Skeletal muscle tissue (tissue), 4 donors: ENCODE data around the gene TOGARAM2. TPM values are rescaled to one million over a fixed set of nuclear protein-coding genes. Genes with fewer than 3 reads are reported as not detected.
A peak's percentile ranks its signal among the peaks of the same experiment; 100 is the strongest.

ENCODE experiments used
- H3K27ac ChIP-seq: one replicate; pipeline ENCODE4 v1.7.0; 2013; ENCODE audit warnings: mild to moderate bottlenecking, low read depth, low read length, inconsistent platforms
- H3K27me3 ChIP-seq, 3 donors: one replicate each; pipeline ENCODE4 v1.7.0; 2013; ENCODE audit warnings: low read length in 3 of 3; ENCODE audit not compliant: control insufficient read depth in 3 of 3, insufficient read depth in 3 of 3
- H3K36me3 ChIP-seq, 3 donors: one replicate each; pipeline ENCODE4 v1.7.0; 2013; ENCODE audit warnings: low read length in 3 of 3; ENCODE audit not compliant: control insufficient read depth in 3 of 3, insufficient read depth in 3 of 3
- H3K4me1 ChIP-seq, 3 donors: one replicate each; pipeline ENCODE4 v1.7.0; 2013; ENCODE audit warnings: low read length in 3 of 3, mild to moderate bottlenecking in 3 of 3; ENCODE audit not compliant: control insufficient read depth in 3 of 3, insufficient read depth in 3 of 3
- H3K4me3 ChIP-seq, 3 donors: one replicate each; pipeline ENCODE4 v1.7.0; 2013; ENCODE audit warnings: low read length in 3 of 3
- H3K9ac ChIP-seq, 3 donors: one replicate each; pipeline ENCODE4 v1.7.0; 2013; ENCODE audit warnings: low read length in 3 of 3, mild to moderate bottlenecking in 3 of 3, moderate library complexity in 2 of 3, low read depth in 1 of 3
- H3K9me3 ChIP-seq, 3 donors: one replicate each; pipeline ENCODE4 v1.7.0; 2013; ENCODE audit warnings: low read length in 3 of 3; ENCODE audit not compliant: control insufficient read depth in 3 of 3
- total RNA-seq: library from RNA; depleted of rRNA; stranded (reverse); fragments of >200 nt; gene quantifications from one replicate; pipeline ENCODE4 v1.2.3, GENCODE V29; 2014
- donor health status: Osteomylitis.

Gene TOGARAM2
- total RNA-seq, 1 donor from 2014 or later: 0.52 TPM

DNA sequence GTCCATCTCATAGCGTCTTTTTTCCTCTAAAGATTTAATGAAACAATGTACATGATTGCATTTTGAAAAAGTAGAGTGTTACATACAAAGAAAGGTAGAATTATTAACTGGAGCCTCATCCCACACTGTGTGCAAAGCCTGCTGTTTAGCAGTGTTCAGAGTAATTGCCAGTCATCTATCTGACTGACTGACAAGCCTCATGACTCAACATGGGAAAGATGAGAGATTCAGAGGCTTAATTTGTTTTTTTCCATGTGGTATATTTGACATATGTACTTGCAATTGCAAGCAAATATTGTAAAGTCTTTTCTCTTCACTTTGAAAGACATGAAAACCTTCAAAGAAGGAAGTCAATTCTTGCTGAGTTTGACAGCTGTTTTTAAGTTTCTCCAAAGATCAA is 78.5 kb downstream of the TOGARAM2 start:
- no peak overlapping the region for H3K4me3 ChIP-seq
- H3K4me1 ChIP-seq: peaks cover 15 to 17% (median 16%) of the 10 kb centered on the region in 3 donors
- H3K9ac ChIP-seq: no peak overlapping the region
- H3K9me3 ChIP-seq: no peaks in the 10 kb centered on the region
- H3K27ac ChIP-seq: no peak overlapping the region
- H3K36me3 ChIP-seq: peaks cover 0 to 3% (median 0%) of the 10 kb centered on the region in 3 donors
- no peaks in the 10 kb centered on the region for H3K27me3 ChIP-seq

DNA sequence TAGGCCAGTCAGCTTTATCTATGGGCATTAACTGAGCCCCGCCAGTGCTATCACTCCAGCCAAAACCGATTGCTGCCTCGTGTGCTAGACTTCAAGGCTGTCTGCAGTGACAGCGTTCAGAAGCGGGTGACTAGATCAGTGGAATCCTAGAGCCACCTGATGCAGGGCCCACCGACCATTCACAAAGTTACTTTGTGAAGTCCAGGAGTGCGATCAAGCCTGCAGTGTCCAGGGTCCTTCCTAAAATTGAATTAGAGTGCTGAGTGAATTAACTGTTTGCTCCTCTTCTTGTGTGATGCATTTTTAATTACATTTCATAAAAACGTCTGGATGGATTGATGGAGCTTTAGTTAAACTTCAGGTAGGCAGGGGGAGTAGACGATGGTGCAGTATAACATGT is 79.3 kb downstream of the TOGARAM2 start:
- Histone ChIP-seq H3K27me3 (no peaks in the 10 kb centered on the region), H3K9ac (no peak overlapping the region), H3K36me3 (peaks cover 0 to 3% (median 0%) of the 10 kb centered on the region in 3 donors), H3K9me3 (no peaks in the 10 kb centered on the region), H3K4me1 (peaks cover 17 to 25% (median 23%) of the 10 kb centered on the region in 3 donors), H3K4me3 (no peak overlapping the region), H3K27ac (no peak overlapping the region)

DNA sequence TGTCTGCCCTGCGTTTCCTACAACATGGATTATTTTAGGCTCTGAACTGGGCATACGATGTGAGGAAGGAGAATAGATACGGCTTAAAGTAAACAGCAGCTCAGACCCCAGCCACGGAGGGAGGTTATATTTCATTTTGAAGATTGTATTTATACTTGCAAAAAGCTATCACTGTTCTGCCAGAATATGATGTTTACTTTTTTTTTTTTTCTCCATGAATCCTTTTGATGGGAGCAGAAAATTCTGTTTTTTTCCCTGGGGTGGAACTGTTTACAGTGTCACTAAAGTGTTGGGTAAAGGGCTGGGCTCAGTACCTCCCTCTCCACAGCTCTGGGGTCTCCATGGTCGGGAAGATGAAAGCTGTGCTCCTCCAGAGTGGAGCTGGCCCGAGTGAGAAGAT is 80.1 kb downstream of the TOGARAM2 start:
- no peak overlapping the region for H3K27ac ChIP-seq
- no peak overlapping the region for H3K9ac ChIP-seq
- no peak overlapping the region for H3K4me3 ChIP-seq
- peaks cover 0 to 3% (median 0%) of the 10 kb centered on the region in 3 donors for H3K36me3 ChIP-seq
- H3K27me3 ChIP-seq: no peaks in the 10 kb centered on the region
- peaks cover 18 to 28% (median 27%) of the 10 kb centered on the region in 3 donors for H3K4me1 ChIP-seq
- H3K9me3 ChIP-seq: no peaks in the 10 kb centered on the region

DNA sequence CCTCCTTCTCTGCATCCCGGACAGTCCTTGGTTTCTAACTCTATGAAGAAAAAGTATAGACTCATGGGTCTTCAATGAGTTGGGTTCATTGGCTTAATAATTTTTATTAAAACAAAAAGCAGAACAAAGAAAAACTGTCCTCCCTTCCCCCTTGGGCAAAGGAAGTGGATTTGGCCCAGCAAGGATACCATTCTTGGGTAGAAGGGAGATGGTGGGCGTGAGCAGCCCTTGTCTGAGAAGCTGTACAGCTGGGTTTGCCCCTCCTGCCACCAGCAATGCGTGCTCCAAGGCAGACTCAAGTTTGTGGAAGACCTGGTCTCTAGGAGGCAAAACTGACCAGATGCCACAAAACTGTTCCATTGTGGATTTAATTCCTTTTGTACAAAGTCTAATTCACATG is 80.5 kb downstream of the TOGARAM2 start:
- H3K9ac ChIP-seq: no peak overlapping the region
- H3K27me3 ChIP-seq: no peaks in the 10 kb centered on the region
- H3K4me3 ChIP-seq: no peak overlapping the region
- H3K4me1 ChIP-seq: peaks cover 21 to 28% (median 28%) of the 10 kb centered on the region in 3 donors
- no peak overlapping the region for H3K27ac ChIP-seq
- H3K9me3 ChIP-seq: no peaks in the 10 kb centered on the region
- peaks cover 0 to 3% (median 0%) of the 10 kb centered on the region in 3 donors for H3K36me3 ChIP-seq

DNA sequence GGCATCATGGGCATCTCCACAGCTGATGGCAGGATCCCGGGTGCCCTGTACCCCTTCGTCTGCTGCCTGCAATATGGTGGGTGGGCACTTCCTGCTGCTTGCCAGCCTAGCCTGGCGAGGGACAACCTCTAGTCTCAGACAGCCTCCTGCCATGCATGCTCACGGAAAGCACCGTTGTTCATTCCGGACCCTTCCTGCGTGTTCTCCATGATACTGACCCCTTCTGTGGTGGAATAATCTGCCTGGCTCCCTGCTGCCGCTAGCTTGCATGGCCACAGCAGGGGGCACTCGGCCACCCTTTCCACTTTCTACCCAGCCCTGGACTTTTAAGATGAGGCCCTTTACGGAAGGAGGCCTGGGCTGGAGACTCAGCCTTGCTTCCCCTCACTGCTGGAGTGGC is 81.3 kb downstream of the TOGARAM2 start:
- Histone ChIP-seq H3K4me3 (no peak overlapping the region), H3K4me1 (peaks cover 21 to 28% (median 28%) of the 10 kb centered on the region in 3 donors), H3K27me3 (no peaks in the 10 kb centered on the region), H3K36me3 (no peaks in the 10 kb centered on the region), H3K9me3 (no peaks in the 10 kb centered on the region), H3K27ac (no peak overlapping the region), H3K9ac (no peak overlapping the region)

DNA sequence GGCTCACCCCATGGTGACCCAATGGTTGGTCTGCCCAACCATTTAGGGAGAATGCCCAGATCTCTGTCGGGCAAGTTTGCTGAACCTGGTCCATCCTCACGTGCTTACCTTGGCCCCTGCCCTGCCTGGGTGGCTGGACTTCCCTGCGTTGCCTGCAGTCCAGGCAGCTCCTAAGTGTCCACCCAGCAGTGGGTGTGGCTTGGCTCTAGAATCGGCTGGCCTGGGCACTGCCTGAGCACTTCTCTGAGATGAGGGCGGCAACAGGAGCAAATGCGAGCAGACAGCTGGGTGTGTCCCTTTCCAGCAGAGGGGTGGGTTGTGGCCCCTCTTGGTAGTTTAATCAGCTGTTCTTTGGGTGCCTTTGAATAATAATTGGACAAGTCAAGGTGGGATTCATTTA is 82.0 kb downstream of the TOGARAM2 start:
- H3K36me3 ChIP-seq: no peaks in the 10 kb centered on the region
- peak overlapping the region in 1 of 3 donors; percentile 13 for H3K4me3 ChIP-seq
- H3K4me1 ChIP-seq: peaks cover 21 to 28% (median 28%) of the 10 kb centered on the region in 3 donors
- H3K27ac ChIP-seq: no peak overlapping the region
- H3K9me3 ChIP-seq: no peaks in the 10 kb centered on the region
- no peak overlapping the region for H3K9ac ChIP-seq
- no peaks in the 10 kb centered on the region for H3K27me3 ChIP-seq

DNA sequence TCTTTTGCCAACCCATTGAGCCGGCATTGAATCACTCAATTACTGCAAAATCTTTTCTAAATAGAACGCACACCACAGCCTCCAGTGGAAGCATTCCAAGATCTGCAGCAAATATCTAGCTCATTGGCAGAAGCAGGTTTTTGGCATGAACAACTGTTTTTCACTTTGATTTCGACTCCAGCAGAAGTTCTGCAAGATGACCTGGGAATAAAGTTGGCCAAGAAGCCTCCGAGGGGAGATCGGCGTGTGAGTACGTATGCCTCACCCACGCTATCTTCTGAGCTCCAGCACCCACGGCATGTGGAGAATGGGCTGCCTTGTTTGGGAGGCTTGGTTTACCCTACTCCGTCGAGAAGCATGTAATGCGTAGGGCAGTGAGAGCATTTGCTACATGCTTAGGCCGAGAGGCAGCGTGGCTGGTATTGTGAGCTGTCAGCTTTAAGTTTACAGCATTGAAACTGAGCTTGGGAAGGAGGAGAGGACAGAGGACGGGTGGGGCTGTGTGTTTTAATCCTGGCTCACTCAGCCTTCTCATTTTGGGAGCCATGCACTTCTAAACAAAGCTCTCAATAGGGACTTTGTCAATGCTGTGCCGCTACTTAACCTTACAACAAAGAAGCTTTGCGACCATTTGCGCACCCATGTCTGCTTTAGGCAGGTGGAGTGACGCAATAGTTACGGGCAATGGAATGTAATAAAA is 82.7 kb downstream of the TOGARAM2 start:
- H3K4me1 ChIP-seq: peaks cover 21 to 28% (median 28%) of the 10 kb centered on the region in 3 donors
- no peak overlapping the region for H3K9ac ChIP-seq
- no peak overlapping the region for H3K27ac ChIP-seq
- no peaks in the 10 kb centered on the region for H3K27me3 ChIP-seq
- H3K9me3 ChIP-seq: no peaks in the 10 kb centered on the region
- H3K36me3 ChIP-seq: no peaks in the 10 kb centered on the region
- peak overlapping the region in 2 of 3 donors; percentile 48 to 59 for H3K4me3 ChIP-seq

DNA sequence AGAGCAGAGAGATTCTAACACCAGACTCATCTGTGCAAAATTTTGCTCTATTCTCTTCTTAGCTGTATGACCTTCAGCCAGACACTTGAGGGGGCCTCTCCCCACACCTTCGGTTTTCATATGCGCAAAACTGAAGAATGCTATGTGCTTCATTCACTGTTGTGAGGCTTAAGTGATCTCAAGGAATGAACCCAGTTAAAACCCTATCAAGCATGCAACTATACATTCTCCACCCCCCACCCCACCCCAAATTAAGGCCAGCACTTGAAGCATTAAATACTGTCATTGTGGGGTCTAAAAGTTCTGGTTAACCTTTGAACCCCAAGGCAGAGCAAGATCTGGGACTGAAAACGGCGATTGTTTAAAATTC is 83.2 kb downstream of the TOGARAM2 start:
- Histone ChIP-seq H3K36me3 (no peaks in the 10 kb centered on the region), H3K9ac (no peak overlapping the region), H3K27ac (no peak overlapping the region), H3K9me3 (no peaks in the 10 kb centered on the region), H3K27me3 (no peaks in the 10 kb centered on the region), H3K4me3 (peak overlapping the region in 1 of 3 donors; percentile 48), H3K4me1 (peaks cover 21 to 28% (median 28%) of the 10 kb centered on the region in 3 donors)

DNA sequence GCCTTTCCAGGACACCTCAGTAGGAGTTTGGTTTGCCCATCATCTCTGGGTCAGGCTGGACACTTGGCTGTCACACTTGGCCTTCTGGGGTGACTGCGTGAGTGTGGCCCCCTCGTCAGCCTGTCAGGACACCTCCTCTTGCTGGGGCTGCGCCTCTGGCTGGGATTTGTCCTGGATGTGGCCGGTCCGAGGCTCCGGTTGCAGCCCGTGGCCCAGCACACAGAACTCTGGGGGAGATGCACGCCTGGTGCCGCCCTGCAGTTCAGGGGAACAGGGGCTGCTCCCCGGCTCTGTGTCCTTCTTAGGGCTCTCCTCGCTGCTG is 83.6 kb downstream of the TOGARAM2 start:
- H3K4me1 ChIP-seq: peaks cover 21 to 28% (median 28%) of the 10 kb centered on the region in 3 donors
- no peaks in the 10 kb centered on the region for H3K36me3 ChIP-seq
- H3K9me3 ChIP-seq: no peaks in the 10 kb centered on the region
- H3K9ac ChIP-seq: peak overlapping the region in 1 of 3 donors; percentile 16
- H3K27me3 ChIP-seq: no peaks in the 10 kb centered on the region
- H3K4me3 ChIP-seq: no peak overlapping the region
- H3K27ac ChIP-seq: no peak overlapping the region

DNA sequence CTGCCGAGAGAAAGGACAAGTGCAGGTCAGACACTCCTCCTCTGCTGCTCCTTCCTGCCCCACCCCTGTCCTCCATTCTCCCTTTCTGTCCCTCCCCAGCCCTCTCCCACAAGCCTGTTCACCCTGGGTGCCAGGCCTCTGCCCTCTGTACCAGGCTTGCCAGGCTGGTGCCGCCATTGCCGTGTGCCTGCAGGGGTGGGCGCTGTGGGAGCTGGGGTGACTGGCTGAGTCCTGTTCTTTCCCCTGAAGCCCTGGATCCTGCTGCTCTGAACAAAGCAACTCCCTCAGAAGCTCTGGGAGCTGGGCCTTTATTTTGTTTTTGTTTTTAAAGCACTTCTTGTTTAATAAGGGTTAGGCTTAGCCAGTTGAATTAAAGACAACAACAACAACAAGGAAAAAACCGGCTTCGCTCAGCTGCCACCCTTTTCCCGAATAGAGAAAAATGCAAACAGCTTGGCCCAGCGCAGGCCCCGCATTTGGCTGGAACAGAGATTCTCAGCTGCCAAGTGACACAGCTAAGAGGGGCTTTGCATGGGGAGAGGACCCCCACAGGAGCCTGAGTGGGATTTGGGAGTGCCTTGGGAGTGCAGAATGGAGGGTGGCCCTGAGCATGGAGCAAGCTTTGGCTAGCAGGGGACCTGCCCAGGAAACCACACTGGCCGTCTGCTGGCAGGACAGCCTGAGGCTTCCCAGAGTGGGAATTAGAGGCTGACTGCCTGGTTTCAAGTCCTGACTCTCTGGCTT is 84.1 kb downstream of the TOGARAM2 start:
- Histone ChIP-seq H3K27ac (peak overlapping the region; percentile 30), H3K27me3 (no peaks in the 10 kb centered on the region), H3K9ac (peak overlapping the region in 1 of 3 donors; percentile 16), H3K9me3 (no peaks in the 10 kb centered on the region), H3K36me3 (no peaks in the 10 kb centered on the region), H3K4me1 (peaks cover 21 to 28% (median 28%) of the 10 kb centered on the region in 3 donors), H3K4me3 (no peak overlapping the region)
